Pericardium fibroblast (primary cell): Measurements from ENCODE around the gene RPL10L. TPM values are rescaled to one million over a fixed set of nuclear protein-coding genes. Genes with fewer than 3 reads are reported as not detected.

Source experiments
- total RNA-seq: library from RNA; depleted of rRNA; stranded (reverse); fragments of >200 nt; gene quantifications from 2 replicates; pipeline ENCODE4 v1.2.3, GENCODE V29; 2015

The RPL10L gene
- total RNA-seq: not detected in 2 replicates

GRCh38 chr14:46651526-46652144, at the start of gene RPL10L:
RPL10L (minus strand) TSS chr14:46651781; CDS start chr14:46651736, 45 bp downstream.

